Heart right ventricle (tissue), 16 donors: Measurements from ENCODE around the gene ZNF304. TPM values are rescaled to one million over a fixed set of nuclear protein-coding genes. Genes with fewer than 3 reads are reported as not detected.

Experiments used
- ATAC-seq, 8 donors: fragments of 200-7000 bp; cut with Tn5 transposase; one replicate each; pipeline ENCODE4 v1.9.1; 2020; ENCODE audit warnings: mild to moderate bottlenecking in 8 of 8, moderate library complexity in 8 of 8, moderate number of reproducible peaks in 1 of 8
- DNase-seq, 2 donors: peaks; one replicate each; pipeline ENCODE4 v3.0.0-alpha.2; 2020
- H3K27ac ChIP-seq, 10 donors: fragments of 200-600 bp; sonication (generic) in 2 of 10; one replicate each; pipeline versions ENCODE4 v1.5.0 to v1.8.0; 2020 to 2022; ENCODE audit warnings: mild to moderate bottlenecking in 3 of 10
- H3K27me3 ChIP-seq, 7 donors: fragments of 200-600 bp; one replicate each; pipeline ENCODE4 v1.8.0; 2021 to 2022; ENCODE audit warnings: mild to moderate bottlenecking in 2 of 7
- H3K36me3 ChIP-seq, 9 donors: fragments of 200-600 bp; sonication (generic) in 1 of 9; one replicate each; pipeline versions ENCODE4 v1.5.0 to v1.8.0; 2020 to 2022; ENCODE audit warnings: mild to moderate bottlenecking in 2 of 9
- H3K4me1 ChIP-seq, 9 donors: fragments of 200-600 bp; sonication (generic) in 1 of 9; one replicate each; pipeline versions ENCODE4 v1.5.0 to v1.8.0; 2020 to 2022; ENCODE audit warnings: mild to moderate bottlenecking in 4 of 9
- H3K4me3 ChIP-seq, 10 donors: fragments of 200-600 bp; sonication (generic) in 2 of 10; one replicate each; pipeline versions ENCODE4 v1.5.0 to v1.8.0; 2020 to 2022; ENCODE audit warnings: mild to moderate bottlenecking in 7 of 10, moderate library complexity in 2 of 10
- H3K9me3 ChIP-seq, 11 donors: fragments of 200-600 bp in 10 of 11; sonication (generic) in 2 of 11; one replicate each; pipeline versions ENCODE4 v1.5.0 to v1.8.0; 2013 to 2022; ENCODE audit warnings: mild to moderate bottlenecking in 2 of 11, control low read depth in 1 of 11, moderate library complexity in 1 of 11
- CTCF ChIP-seq, 9 donors: fragments of 200-600 bp; sonication (generic) in 2 of 9; IDR thresholded peaks; one replicate each; pipeline versions ENCODE4 v1.5.0 to v1.8.0; 2021 to 2022; ENCODE audit warnings: antibody characterized with exemption in 9 of 9, mild to moderate bottlenecking in 5 of 9, moderate library complexity in 1 of 9
- WGBS, 2 donors: extraction: QIAGEN DNeasy Blood & Tissue Kit; methylation state at CpG; one replicate each; pipeline ENCODE4 v1.1.7; 2013; ENCODE audit warnings: inconsistent platforms in 1 of 2; 5-methylcytosine and 5-hydroxymethylcytosine counted together
- intact Hi-C, 10 donors: fragments of 100-400 bp; cut with DNase I; formaldehyde crosslinking; loops; one replicate each; pipeline versions ENCODE4 v1.11.1 to v1.14.2; 2022
- polyA plus RNA-seq, 2 donors: library from polyadenylated mRNA; stranded (reverse); fragments of 200-250 nt; gene quantifications; one replicate each; pipeline ENCODE4 v1.2.3, GENCODE V29; 2013
- total RNA-seq, 10 donors: library from RNA; stranded (reverse); fragmentation: NEBNext Ultra II Directional in 3 of 10; extraction: Animal tissue kit (Norgen Biotek cat#: 25700) in 3 of 10; gene quantifications; one replicate each; pipeline versions ENCODE4 v1.2.1 to v1.2.4, GENCODE V29; 2021 to 2023
- donor health status: Arrhythmogenic right ventricular cardiomyopathy.
- donor health status: ischemic (EF 13 %, LVEDD 7.1; RV severe dilation, severe dysfunction).
- donor health status: healthy with polysubstance abuse.
- donor health status: DM: no; HTN: yes; CAD: no.
- donor health status: DM: no; HTN: no; CAD: no.
- donor health status: ischemic (EF 25% LVEDD 6.9; RV normal size, moderate dysfunction).
- donor health status: ischemic (EF 25% LVEDD 5.7; RV mildly dilated, moderate dysfunction).
- donor health status: healthy.
- donor health status: DM: yes; HTN: yes; CAD: no.
- donor health status: Ischemic cardiomyopathy.
- donor health status: ischemic (EF 35%, LVEDD 5.7; RV mildly dilated, moderate dysfunction).
- donor health status: nonischemic (EF 11% LVEDD 7.7; RV severe dilation, severe dysfunction).
- donor health status: DM: yes; HTN: yes; CAD: no.
- donor health status: PGD.
- donor health status: ischemic (EF 29% LVEDD 5.4; RV normal size, mild dysfunction).
- donor health status: nonischemic (EF 23%, LVEDD 6.1; RV moderate dilation, normal function).

ZNF304 gene
- total and polyA plus RNA-seq, 12 donors, result 3.4 to 15.7 (median 11.2) TPM

GRCh38 chr19:57398868-57399267 is 47.8 kb downstream of the ZNF304 start:
- H3K36me3 ChIP-seq, result peaks cover 0 to 79% (median 42%) of the 10 kb centered on the region in 9 donors
- intact Hi-C loops, result no loop called here
- TF ChIP-seq CTCF (IDR thresholded peaks at IDR 0.05), result no peak
- H3K4me1 ChIP-seq, result peaks cover 0 to 4% (median 0%) of the 10 kb centered on the region in 9 donors
- WGBS, 2 donors, result 96 to 98% methylated on average over 5 of the region's 5 CpGs
- no peaks in the 10 kb centered on the region for H3K27me3 ChIP-seq
- peaks cover 0 to 86% (median 20%) of the 10 kb centered on the region in 11 donors for H3K9me3 ChIP-seq
- no peak for ATAC-seq
- DNase-seq, result no peak
- H3K4me3 ChIP-seq, result no peak overlapping the region
- no peak overlapping the region for H3K27ac ChIP-seq

- TF ChIP-seq CTCF (IDR thresholded peaks at IDR 0.05), result no peak
- intact Hi-C loops, result no loop called here
- ATAC-seq (peak in 1 of 8 donors; percentile 24), DNase-seq (no peak)
- 92 to 94% methylated on average over 9 of the region's 9 CpGs for WGBS, 2 donors
- H3K9me3 ChIP-seq, result peaks cover 0 to 45% (median 8%) of the 10 kb centered on the region in 11 donors
- H3K27me3 ChIP-seq, result no peaks in the 10 kb centered on the region
- peaks cover 0 to 35% (median 13%) of the 10 kb centered on the region in 9 donors for H3K36me3 ChIP-seq
- no peak overlapping the region for H3K4me3 ChIP-seq
- H3K27ac ChIP-seq, result no peak overlapping the region
- peaks cover 0 to 8% (median 0%) of the 10 kb centered on the region in 9 donors for H3K4me1 ChIP-seq
Measured at GRCh38 chr19:57403737-57404563, 52.9 kb downstream of the ZNF304 start.

- 9% methylated on average over 8 of the region's 8 CpGs for WGBS, 2 donors
- peak; percentile 35 to 82 (median 67) for TF ChIP-seq CTCF (IDR thresholded peaks at IDR 0.05)
- intact Hi-C loops, result no loop called here
- Histone ChIP-seq H3K9me3 (peaks cover 0 to 23% (median 5%) of the 10 kb centered on the region in 11 donors), H3K27ac (no peak overlapping the region), H3K4me3 (no peak overlapping the region), H3K27me3 (no peaks in the 10 kb centered on the region), H3K4me1 (peaks cover 0 to 18% (median 7%) of the 10 kb centered on the region in 9 donors), H3K36me3 (peaks cover 0 to 9% (median 2%) of the 10 kb centered on the region in 9 donors)
- ATAC-seq (peak in 6 of 8 donors; percentile 34 to 64 (median 48)), DNase-seq (peak; percentile 56 to 57)
Measured at GRCh38 chr19:57406516-57407123, 55.5 kb downstream of the ZNF304 start.

Other genes with a start within 250 kb of the ZNF304 start
- not detected for gene USP29, start 231.3 kb upstream of the ZNF304 start, total RNA-seq
- not detected for gene USP29, start 231.3 kb upstream of the ZNF304 start, polyA plus RNA-seq
- gene ZIM3, start 206.1 kb upstream of the ZNF304 start, total RNA-seq, result not detected
- not detected for gene ZIM3, start 206.1 kb upstream of the ZNF304 start, polyA plus RNA-seq
- not detected for gene DUXA, start 183.8 kb upstream of the ZNF304 start, total RNA-seq
- not detected for gene DUXA, start 183.8 kb upstream of the ZNF304 start, polyA plus RNA-seq
- gene ZNF264, start 159.8 kb upstream of the ZNF304 start, total RNA-seq, result 10 to 100 TPM; 16.5 to 23.8 (median 20.7) TPM
- 1 to 10 TPM; 2.2 to 3.4 TPM for gene ZNF264, start 159.8 kb upstream of the ZNF304 start, polyA plus RNA-seq
- 1 to 10 TPM in 8 of 10 donors, under 1 TPM in 2; 0.90 to 6.7 (median 1.7) TPM for gene AURKC, start 120.2 kb upstream of the ZNF304 start, total RNA-seq
- gene AURKC, start 120.2 kb upstream of the ZNF304 start, polyA plus RNA-seq, result 1 to 10 TPM in 1 of 2 donors, under 1 TPM in 1; 0.58 to 2.3 TPM
- gene ZNF805, start 110.6 kb upstream of the ZNF304 start, total RNA-seq, result 10 to 100 TPM in 8 of 10 donors, 1 to 10 TPM in 2; 9.4 to 14.7 (median 11.5) TPM
- under 1 TPM; 0.77 to 0.88 TPM for gene ZNF805, start 110.6 kb upstream of the ZNF304 start, polyA plus RNA-seq
- 10 to 100 TPM; 22.9 to 50.3 (median 41.1) TPM for gene ZNF460, start 70.8 kb upstream of the ZNF304 start, total RNA-seq
- gene ZNF460, start 70.8 kb upstream of the ZNF304 start, polyA plus RNA-seq, result 1 to 10 TPM in 1 of 2 donors, under 1 TPM in 1; 0.42 to 4.7 TPM
- 1 to 10 TPM; 5.5 to 9.2 (median 7.0) TPM for gene ZNF543, start 30.8 kb upstream of the ZNF304 start, total RNA-seq
- 1 to 10 TPM in 1 of 2 donors, under 1 TPM in 1; 0.86 to 2.1 TPM for gene ZNF543, start 30.8 kb upstream of the ZNF304 start, polyA plus RNA-seq
- 10 to 100 TPM in 7 of 10 donors, 1 to 10 TPM in 3; 8.1 to 18.8 (median 11.4) TPM for gene TRAPPC2B, start 12.3 kb downstream of the ZNF304 start, total RNA-seq
- 10 to 100 TPM; 31.8 to 37.5 TPM for gene TRAPPC2B, start 12.3 kb downstream of the ZNF304 start, polyA plus RNA-seq
- 1 to 10 TPM; 2.0 to 4.2 (median 2.8) TPM for gene ZNF547, start 12.3 kb downstream of the ZNF304 start, total RNA-seq
- gene ZNF547, start 12.3 kb downstream of the ZNF304 start, polyA plus RNA-seq, result 1 to 10 TPM; 1.4 to 4.2 TPM
- 10 to 100 TPM; 12.7 to 18.8 (median 14.2) TPM for gene ZNF548, start 38.6 kb downstream of the ZNF304 start, total RNA-seq
- 1 to 10 TPM; 5.3 to 7.8 TPM for gene ZNF548, start 38.6 kb downstream of the ZNF304 start, polyA plus RNA-seq
- 10 to 100 TPM in 5 of 10 donors, 1 to 10 TPM in 5; 7.7 to 11.6 (median 10.0) TPM for gene ZNF17, start 59.9 kb downstream of the ZNF304 start, total RNA-seq
- gene ZNF17, start 59.9 kb downstream of the ZNF304 start, polyA plus RNA-seq, result 1 to 10 TPM; 3.4 to 4.2 TPM
- 1 to 10 TPM; 1.7 to 7.7 (median 2.4) TPM for gene ZNF749, start 84.1 kb downstream of the ZNF304 start, total RNA-seq
- gene ZNF749, start 84.1 kb downstream of the ZNF304 start, polyA plus RNA-seq, result 10 to 100 TPM in 1 of 2 donors, 1 to 10 TPM in 1; 2.9 to 12.8 TPM
- 1 to 10 TPM; 1.9 to 6.5 (median 4.5) TPM for gene VN1R1, start 105.9 kb downstream of the ZNF304 start, total RNA-seq
- gene VN1R1, start 105.9 kb downstream of the ZNF304 start, polyA plus RNA-seq, result 1 to 10 TPM in 1 of 2 donors, under 1 TPM in 1; 0.88 to 1.8 TPM
- gene ZNF772, start 126.3 kb downstream of the ZNF304 start, total RNA-seq, result 10 to 100 TPM; 18.6 to 27.4 (median 23.2) TPM
- gene ZNF772, start 126.3 kb downstream of the ZNF304 start, polyA plus RNA-seq, result 1 to 10 TPM; 2.4 to 2.7 TPM
- 1 to 10 TPM; 5.4 to 9.1 (median 7.8) TPM for gene ZNF419, start 136.5 kb downstream of the ZNF304 start, total RNA-seq
- 1 to 10 TPM; 5.0 to 9.2 TPM for gene ZNF419, start 136.5 kb downstream of the ZNF304 start, polyA plus RNA-seq
- gene ZNF773, start 148.7 kb downstream of the ZNF304 start, total RNA-seq, result 1 to 10 TPM; 3.1 to 6.4 (median 5.0) TPM
- gene ZNF773, start 148.7 kb downstream of the ZNF304 start, polyA plus RNA-seq, result 1 to 10 TPM; 2.4 to 3.2 TPM
- gene ZNF549, start 176.1 kb downstream of the ZNF304 start, total RNA-seq, result 1 to 10 TPM; 3.0 to 5.1 (median 3.8) TPM
- gene ZNF549, start 176.1 kb downstream of the ZNF304 start, polyA plus RNA-seq, result 1 to 10 TPM; 2.1 to 2.9 TPM
- 1 to 10 TPM; 4.6 to 9.7 (median 7.5) TPM for gene ZNF550, start 208.6 kb downstream of the ZNF304 start, total RNA-seq
- 1 to 10 TPM; 3.3 to 6.7 TPM for gene ZNF550, start 208.6 kb downstream of the ZNF304 start, polyA plus RNA-seq
- 1 to 10 TPM; 2.9 to 6.5 (median 4.6) TPM for gene ZNF416, start 227.6 kb downstream of the ZNF304 start, total RNA-seq
- gene ZNF416, start 227.6 kb downstream of the ZNF304 start, polyA plus RNA-seq, result 1 to 10 TPM; 1.7 to 3.0 TPM
- 1 to 10 TPM; 2.7 to 5.4 (median 4.5) TPM for gene ZIK1, start 232.9 kb downstream of the ZNF304 start, total RNA-seq
- 1 to 10 TPM; 1.2 to 3.7 TPM for gene ZIK1, start 232.9 kb downstream of the ZNF304 start, polyA plus RNA-seq
- 1 to 10 TPM; 3.2 to 5.6 (median 4.4) TPM for gene ZNF530, start 248.6 kb downstream of the ZNF304 start, total RNA-seq
- gene ZNF530, start 248.6 kb downstream of the ZNF304 start, polyA plus RNA-seq, result 1 to 10 TPM; 4.7 to 5.8 TPM